22Rv1 (cell line): ENCODE data around the gene DKKL1.

Experiments used
- CTCF ChIP-seq: fragments of 450-650 bp; IDR thresholded peaks from 2 replicates; pipeline ENCODE4 v1.5.1; 2017; ENCODE audit warnings: mild to moderate bottlenecking
- ZFX ChIP-seq: fragments of 450-650 bp; IDR thresholded peaks from 2 replicates; pipeline ENCODE4 v1.6.1; 2017; ENCODE audit warnings: antibody characterized with exemption, borderline replicate concordance

GRCh38 chr19:49331616-49332055 lies 32.0 kb upstream of the DKKL1 start:
- TF ChIP-seq ZFX (no peak), CTCF (no peak)
